Measurements from ENCODE around the gene CLDN5. TPM values are rescaled to one million over a fixed set of nuclear protein-coding genes. Genes with fewer than 3 reads are reported as not detected.

CLDN5 gene
- total RNA-seq, 1 experiment from 2014 or later: not detected

DNA sequence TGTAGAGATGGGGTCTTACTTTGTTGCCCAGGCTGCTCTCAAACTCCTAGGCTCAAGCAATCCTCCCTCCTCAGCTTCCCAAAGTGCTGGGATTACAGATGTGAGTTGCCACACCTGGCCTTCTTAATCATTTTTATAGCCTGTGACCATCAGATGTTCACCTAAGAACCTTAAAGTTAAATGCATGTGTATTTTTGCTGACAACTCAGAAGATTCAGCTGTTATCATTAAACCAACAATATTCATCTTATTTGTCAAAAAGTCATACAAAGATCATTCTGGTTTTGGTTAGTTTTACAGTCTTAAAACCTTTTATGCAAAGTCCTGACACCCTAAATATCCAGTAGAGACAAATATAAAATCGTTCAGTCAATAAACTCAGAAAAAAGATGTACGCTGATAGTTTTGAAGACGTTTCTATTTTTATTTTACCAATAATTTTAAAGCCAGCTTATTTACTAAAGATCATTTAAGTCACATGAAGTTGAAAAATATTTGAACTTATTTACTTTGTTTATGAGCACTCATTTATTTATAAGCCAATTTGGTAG is 22.2 kb downstream of the CLDN5 start:
- no peaks in the 10 kb centered on the region for H3K27me3 Mint-ChIP-seq (ENCODE audit: insufficient read depth, unreplicated experiment)
- ChIA-PET POLR2A (no interaction called here), CTCF (interaction anchor here (1.2 kb wide), 1 partner anchor 128 kb away, joined by 6 read pairs; no protein-coding TSS in a partner anchor)
- no peaks in the 10 kb centered on the region for H3K27me3 ChIP-seq (replicated peaks; ENCODE audit: control insufficient read depth, insufficient read depth, low read length)
- no peaks in the 10 kb centered on the region for H3K9me3 Mint-ChIP-seq (ENCODE audit: unreplicated experiment)
- BruUV-seq (replicated peaks): no TSS peak
- DNase-seq: no peak
- H3K36me3 ChIP-seq (ENCODE audit: control insufficient read depth, insufficient read depth, low read length): no peaks in the 10 kb centered on the region
- TF ChIP-seq, protein P1, sequence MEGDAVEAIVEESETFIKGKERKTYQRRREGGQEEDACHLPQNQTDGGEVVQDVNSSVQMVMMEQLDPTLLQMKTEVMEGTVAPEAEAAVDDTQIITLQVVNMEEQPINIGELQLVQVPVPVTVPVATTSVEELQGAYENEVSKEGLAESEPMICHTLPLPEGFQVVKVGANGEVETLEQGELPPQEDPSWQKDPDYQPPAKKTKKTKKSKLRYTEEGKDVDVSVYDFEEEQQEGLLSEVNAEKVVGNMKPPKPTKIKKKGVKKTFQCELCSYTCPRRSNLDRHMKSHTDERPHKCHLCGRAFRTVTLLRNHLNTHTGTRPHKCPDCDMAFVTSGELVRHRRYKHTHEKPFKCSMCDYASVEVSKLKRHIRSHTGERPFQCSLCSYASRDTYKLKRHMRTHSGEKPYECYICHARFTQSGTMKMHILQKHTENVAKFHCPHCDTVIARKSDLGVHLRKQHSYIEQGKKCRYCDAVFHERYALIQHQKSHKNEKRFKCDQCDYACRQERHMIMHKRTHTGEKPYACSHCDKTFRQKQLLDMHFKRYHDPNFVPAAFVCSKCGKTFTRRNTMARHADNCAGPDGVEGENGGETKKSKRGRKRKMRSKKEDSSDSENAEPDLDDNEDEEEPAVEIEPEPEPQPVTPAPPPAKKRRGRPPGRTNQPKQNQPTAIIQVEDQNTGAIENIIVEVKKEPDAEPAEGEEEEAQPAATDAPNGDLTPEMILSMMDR (IDR thresholded peaks at IDR 0.05; ENCODE audit: insufficient read depth in 1 of 2, low read depth in 1 of 2, low read length in 1 of 2, severe bottlenecking in 1 of 2, unreplicated experiment in 1 of 2): no peak
- peaks cover 29% of the 10 kb centered on the region for H3K36me3 Mint-ChIP-seq (ENCODE audit: insufficient read depth, unreplicated experiment)
- no peaks in the 10 kb centered on the region for H3K4me1 Mint-ChIP-seq (ENCODE audit: low read depth, unreplicated experiment)
- no peaks in the 10 kb centered on the region for H3K4me1 ChIP-seq
- H3K27ac Mint-ChIP-seq (ENCODE audit: unreplicated experiment): no peak overlapping the region
- H3K4me3 ChIP-seq (ENCODE audit: low read depth, low read length): no peak overlapping the region
- H3K4me3 Mint-ChIP-seq (ENCODE audit: unreplicated experiment): no peak overlapping the region
- intact Hi-C loops (cut with micrococcal nuclease; ENCODE audit: unreplicated experiment): no loop called here
- H3K9me3 ChIP-seq: no peaks in the 10 kb centered on the region

DNA sequence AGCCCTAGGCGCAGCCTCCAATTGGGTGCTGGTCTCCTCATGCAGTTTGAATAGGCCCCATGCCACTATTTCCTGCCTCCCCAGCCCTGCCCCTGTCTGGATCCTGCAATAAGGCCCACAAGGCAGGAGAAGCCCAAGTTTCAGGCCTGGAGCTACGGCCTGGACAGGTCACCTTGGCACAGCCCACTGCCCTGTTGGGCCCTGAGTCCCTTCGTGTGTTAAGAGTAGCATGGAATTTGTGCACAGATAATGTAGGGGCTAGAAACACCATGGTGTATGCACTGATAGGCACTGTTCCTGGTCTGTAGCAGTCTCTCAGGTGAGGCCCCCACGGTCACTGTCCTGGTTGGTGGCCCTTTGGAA is 24.3 kb downstream of the CLDN5 start:
- no TSS peak for BruUV-seq (replicated peaks)

DNA sequence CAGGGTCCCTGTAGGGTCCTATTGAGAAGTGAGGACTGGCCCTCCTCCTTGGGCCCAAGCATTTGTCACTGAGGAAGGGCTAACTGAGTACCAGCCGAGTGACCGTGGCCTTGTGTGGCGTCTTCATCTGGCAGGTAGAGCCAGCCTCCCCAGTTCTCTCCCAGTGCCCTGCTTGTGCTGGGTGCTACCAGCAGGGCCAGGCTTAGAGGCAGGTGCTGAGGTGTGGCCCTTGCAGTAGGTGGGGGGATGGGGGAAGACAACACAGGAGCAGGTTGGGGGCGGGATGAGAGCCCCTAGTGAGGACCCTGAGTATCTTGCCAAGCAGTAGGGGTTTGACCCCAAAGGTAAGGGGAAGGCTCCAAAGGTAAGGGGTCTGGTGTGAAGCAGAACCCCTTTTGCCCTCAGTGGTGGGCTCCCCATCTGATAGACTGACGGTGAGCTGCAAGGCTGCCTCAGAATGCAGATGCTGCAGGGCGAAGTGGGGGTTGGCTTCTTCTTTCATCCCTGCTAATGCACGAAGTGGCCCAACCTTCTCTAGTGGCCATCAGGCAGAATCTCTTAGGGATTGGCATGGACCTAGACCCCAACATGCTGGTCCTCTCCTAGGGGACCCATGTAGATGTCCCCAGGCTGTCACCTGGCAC is 24.9 kb downstream of the CLDN5 start:
- Histone ChIP-seq H3K4me1 (no peaks in the 10 kb centered on the region), H3K36me3 (ENCODE audit: control insufficient read depth, insufficient read depth, low read length) (no peaks in the 10 kb centered on the region), H3K4me3 (ENCODE audit: low read depth, low read length) (no peak overlapping the region), H3K9me3 (no peaks in the 10 kb centered on the region), H3K27me3 (replicated peaks; ENCODE audit: control insufficient read depth, insufficient read depth, low read length) (no peaks in the 10 kb centered on the region)
- peaks cover 19% of the 10 kb centered on the region for H3K36me3 Mint-ChIP-seq (ENCODE audit: insufficient read depth, unreplicated experiment)
- no peaks in the 10 kb centered on the region for H3K4me1 Mint-ChIP-seq (ENCODE audit: low read depth, unreplicated experiment)
- ChIA-PET CTCF (no interaction called here), POLR2A (no interaction called here)
- intact Hi-C loops (cut with micrococcal nuclease; ENCODE audit: unreplicated experiment): no loop called here
- H3K9me3 Mint-ChIP-seq (ENCODE audit: unreplicated experiment): no peaks in the 10 kb centered on the region
- no peak overlapping the region for H3K4me3 Mint-ChIP-seq (ENCODE audit: unreplicated experiment)
- no TSS peak for BruUV-seq (replicated peaks)
- no peak overlapping the region for H3K27ac Mint-ChIP-seq (ENCODE audit: unreplicated experiment)
- no peaks in the 10 kb centered on the region for H3K27me3 Mint-ChIP-seq (ENCODE audit: insufficient read depth, unreplicated experiment)
- TF ChIP-seq, protein P1 (IDR thresholded peaks at IDR 0.05; ENCODE audit: insufficient read depth in 1 of 2, low read depth in 1 of 2, low read length in 1 of 2, severe bottlenecking in 1 of 2, unreplicated experiment in 1 of 2): no peak
- DNase-seq: no peak

More for the DNA sequence above, 24.3 kb downstream of the CLDN5 start:
- TF ChIP-seq, protein P1 (IDR thresholded peaks at IDR 0.05; ENCODE audit: insufficient read depth in 1 of 2, low read depth in 1 of 2, low read length in 1 of 2, severe bottlenecking in 1 of 2, unreplicated experiment in 1 of 2): no peak
- Mint-ChIP-seq H3K36me3 (ENCODE audit: insufficient read depth, unreplicated experiment) (peaks cover 22% of the 10 kb centered on the region), H3K27ac (ENCODE audit: unreplicated experiment) (no peak overlapping the region), H3K9me3 (ENCODE audit: unreplicated experiment) (no peaks in the 10 kb centered on the region), H3K4me3 (ENCODE audit: unreplicated experiment) (no peak overlapping the region), H3K27me3 (ENCODE audit: insufficient read depth, unreplicated experiment) (no peaks in the 10 kb centered on the region), H3K4me1 (ENCODE audit: low read depth, unreplicated experiment) (no peaks in the 10 kb centered on the region)
- Histone ChIP-seq H3K27me3 (replicated peaks; ENCODE audit: control insufficient read depth, insufficient read depth, low read length) (no peaks in the 10 kb centered on the region), H3K4me1 (no peaks in the 10 kb centered on the region), H3K9me3 (no peaks in the 10 kb centered on the region), H3K36me3 (ENCODE audit: control insufficient read depth, insufficient read depth, low read length) (no peaks in the 10 kb centered on the region), H3K4me3 (ENCODE audit: low read depth, low read length) (no peak overlapping the region)
- intact Hi-C loops (cut with micrococcal nuclease; ENCODE audit: unreplicated experiment): no loop called here
- POLR2A ChIA-PET: no interaction called here
- DNase-seq: no peak
- CTCF ChIA-PET: no interaction called here

Data from Caco-2 (cell line).